Ovary (tissue), 3 donors: Measurements from ENCODE around the gene METRNL.

Source experiments
- CTCF ChIP-seq, 3 donors: fragments of 450-650 bp in 2 of 3; fragments of 200-600 bp in 1 of 3; IDR thresholded peaks; one replicate each; pipeline versions ENCODE4 v1.5.1 to v1.8.0; 2016 to 2022; ENCODE audit warnings: antibody characterized with exemption in 3 of 3, mild to moderate bottlenecking in 1 of 3
- POLR2A ChIP-seq: fragments of 450-650 bp; IDR thresholded peaks from one replicate; pipeline ENCODE4 v1.6.1; 2017; ENCODE audit warnings: antibody characterized with exemption, mild to moderate bottlenecking, moderate library complexity
- donor health status: DM: no; HTN: no; CAD: no.

DNA sequence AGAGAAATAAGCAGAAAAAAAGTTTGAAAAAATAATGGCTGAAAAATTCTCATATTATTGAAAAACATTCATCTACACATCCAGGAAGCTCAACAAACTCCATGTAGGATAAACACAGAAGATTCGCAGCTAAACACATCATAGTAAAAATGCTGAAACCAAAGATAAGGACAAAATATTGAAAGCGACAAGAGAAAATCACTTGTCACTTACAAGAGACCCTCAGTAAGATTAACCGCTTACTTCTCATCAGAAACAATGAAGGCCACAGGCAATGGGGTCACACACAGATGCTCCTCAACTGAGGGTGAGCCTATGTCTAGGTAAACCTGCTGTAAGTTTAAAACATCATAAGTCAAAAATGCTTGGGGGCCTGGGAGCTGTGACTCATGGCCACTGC is 38.1 kb upstream of the METRNL start:
- TF ChIP-seq POLR2A (no peak), CTCF (IDR thresholded peaks at IDR 0.05) (no peak)
